Measurements from ENCODE around the gene LTBP3.

LTBP3 gene

DNA sequence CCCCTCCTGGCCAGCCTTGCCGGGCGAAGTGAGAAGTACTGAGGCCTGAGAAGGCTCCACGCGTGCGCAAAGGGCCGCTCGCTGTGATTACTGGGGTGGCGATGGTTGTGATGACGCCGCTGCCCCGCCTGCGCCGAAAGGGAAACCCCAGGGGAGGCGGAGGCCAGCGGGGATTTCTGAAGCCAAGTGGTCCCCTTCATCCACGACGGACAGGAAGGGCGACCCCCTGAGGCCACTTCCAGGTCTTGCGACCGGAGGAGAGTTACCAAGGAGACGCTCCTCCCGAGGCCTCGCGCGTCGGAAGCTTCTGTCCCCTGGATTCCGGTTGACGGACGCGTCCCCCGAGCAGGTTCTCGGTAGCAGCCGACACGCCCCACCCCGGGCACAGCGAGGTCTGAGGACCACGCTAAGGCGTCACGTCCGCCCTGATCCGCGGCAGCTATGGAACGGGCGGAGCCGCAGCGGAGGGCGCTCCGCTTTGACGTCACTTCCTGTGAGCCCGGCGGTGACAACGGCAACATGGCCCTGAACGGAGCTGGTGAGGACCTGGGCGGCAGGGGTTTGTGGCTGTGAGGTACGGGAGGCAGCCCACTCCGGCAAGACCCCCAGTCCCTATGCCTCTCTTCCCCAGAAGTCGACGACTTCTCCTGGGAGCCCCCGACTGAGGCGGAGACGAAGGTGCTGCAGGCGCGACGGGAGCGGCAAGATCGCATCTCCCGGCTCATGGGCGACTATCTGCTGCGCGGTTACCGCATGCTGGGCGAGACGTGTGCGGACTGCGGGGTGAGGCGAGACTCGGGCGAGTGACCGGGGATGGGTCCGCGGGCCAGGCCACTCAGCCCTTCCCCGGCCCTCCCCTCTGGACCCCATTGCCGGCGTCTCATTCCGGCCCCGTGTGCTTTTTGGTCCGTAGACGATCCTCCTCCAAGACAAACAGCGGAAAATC is 12.1 kb upstream of the LTBP3 start, which contains the start of gene ZNRD2 (continued):
- no peak for TF ChIP-seq ZNF555 (tag by site-specific recombination; conservative IDR thresholded peaks at IDR 0.05)
- 0 out of 2 replicates have a peak, but pooled peaks have one; percentile 40 for TF ChIP-seq ZNF660 (tag by site-specific recombination; IDR thresholded peaks at IDR 0.05)
- TF ChIP-seq ZNF473 (tag by site-specific recombination; IDR thresholded peaks at IDR 0.05) = no peak
- TF ChIP-seq ZNF335 (tag by site-specific recombination; conservative IDR thresholded peaks at IDR 0.05) = peak; percentile 93
- peak; percentile 94 for TF ChIP-seq ZBTB21 (tag by site-specific recombination; IDR thresholded peaks at IDR 0.05)
- TF ChIP-seq KLF9 (tag by site-specific recombination; IDR thresholded peaks at IDR 0.05; ENCODE audit: low read depth) = peak; percentile 94; the same call in 1 of the 2 replicates
- peak; percentile 81 for TF ChIP-seq ZIC2 (tag by site-specific recombination; IDR thresholded peaks at IDR 0.05)
- TF ChIP-seq, protein P1, sequence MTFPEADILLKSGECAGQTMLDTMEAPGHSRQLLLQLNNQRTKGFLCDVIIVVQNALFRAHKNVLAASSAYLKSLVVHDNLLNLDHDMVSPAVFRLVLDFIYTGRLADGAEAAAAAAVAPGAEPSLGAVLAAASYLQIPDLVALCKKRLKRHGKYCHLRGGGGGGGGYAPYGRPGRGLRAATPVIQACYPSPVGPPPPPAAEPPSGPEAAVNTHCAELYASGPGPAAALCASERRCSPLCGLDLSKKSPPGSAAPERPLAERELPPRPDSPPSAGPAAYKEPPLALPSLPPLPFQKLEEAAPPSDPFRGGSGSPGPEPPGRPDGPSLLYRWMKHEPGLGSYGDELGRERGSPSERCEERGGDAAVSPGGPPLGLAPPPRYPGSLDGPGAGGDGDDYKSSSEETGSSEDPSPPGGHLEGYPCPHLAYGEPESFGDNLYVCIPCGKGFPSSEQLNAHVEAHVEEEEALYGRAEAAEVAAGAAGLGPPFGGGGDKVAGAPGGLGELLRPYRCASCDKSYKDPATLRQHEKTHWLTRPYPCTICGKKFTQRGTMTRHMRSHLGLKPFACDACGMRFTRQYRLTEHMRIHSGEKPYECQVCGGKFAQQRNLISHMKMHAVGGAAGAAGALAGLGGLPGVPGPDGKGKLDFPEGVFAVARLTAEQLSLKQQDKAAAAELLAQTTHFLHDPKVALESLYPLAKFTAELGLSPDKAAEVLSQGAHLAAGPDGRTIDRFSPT (tag by site-specific recombination; IDR thresholded peaks at IDR 0.05) = 0 out of 2 replicates have a peak, but pooled peaks have one; percentile 27
- TF ChIP-seq, protein P2, sequence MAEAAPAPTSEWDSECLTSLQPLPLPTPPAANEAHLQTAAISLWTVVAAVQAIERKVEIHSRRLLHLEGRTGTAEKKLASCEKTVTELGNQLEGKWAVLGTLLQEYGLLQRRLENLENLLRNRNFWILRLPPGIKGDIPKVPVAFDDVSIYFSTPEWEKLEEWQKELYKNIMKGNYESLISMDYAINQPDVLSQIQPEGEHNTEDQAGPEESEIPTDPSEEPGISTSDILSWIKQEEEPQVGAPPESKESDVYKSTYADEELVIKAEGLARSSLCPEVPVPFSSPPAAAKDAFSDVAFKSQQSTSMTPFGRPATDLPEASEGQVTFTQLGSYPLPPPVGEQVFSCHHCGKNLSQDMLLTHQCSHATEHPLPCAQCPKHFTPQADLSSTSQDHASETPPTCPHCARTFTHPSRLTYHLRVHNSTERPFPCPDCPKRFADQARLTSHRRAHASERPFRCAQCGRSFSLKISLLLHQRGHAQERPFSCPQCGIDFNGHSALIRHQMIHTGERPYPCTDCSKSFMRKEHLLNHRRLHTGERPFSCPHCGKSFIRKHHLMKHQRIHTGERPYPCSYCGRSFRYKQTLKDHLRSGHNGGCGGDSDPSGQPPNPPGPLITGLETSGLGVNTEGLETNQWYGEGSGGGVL (tag by site-specific recombination; IDR thresholded peaks at IDR 0.05) = peak; percentile 33; the same call in 1 of the 2 replicates
- TF ChIP-seq ZNF629 (tag by site-specific recombination; IDR thresholded peaks at IDR 0.05) = peak; percentile 98
- no peak for TF ChIP-seq ZNF416 (tag by site-specific recombination; IDR thresholded peaks at IDR 0.05)
- TF ChIP-seq, protein P3, sequence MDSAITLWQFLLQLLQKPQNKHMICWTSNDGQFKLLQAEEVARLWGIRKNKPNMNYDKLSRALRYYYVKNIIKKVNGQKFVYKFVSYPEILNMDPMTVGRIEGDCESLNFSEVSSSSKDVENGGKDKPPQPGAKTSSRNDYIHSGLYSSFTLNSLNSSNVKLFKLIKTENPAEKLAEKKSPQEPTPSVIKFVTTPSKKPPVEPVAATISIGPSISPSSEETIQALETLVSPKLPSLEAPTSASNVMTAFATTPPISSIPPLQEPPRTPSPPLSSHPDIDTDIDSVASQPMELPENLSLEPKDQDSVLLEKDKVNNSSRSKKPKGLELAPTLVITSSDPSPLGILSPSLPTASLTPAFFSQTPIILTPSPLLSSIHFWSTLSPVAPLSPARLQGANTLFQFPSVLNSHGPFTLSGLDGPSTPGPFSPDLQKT (IDR thresholded peaks at IDR 0.05; ENCODE audit: borderline replicate concordance, low read depth, low read length) = no peak
- TF ChIP-seq, protein P4, sequence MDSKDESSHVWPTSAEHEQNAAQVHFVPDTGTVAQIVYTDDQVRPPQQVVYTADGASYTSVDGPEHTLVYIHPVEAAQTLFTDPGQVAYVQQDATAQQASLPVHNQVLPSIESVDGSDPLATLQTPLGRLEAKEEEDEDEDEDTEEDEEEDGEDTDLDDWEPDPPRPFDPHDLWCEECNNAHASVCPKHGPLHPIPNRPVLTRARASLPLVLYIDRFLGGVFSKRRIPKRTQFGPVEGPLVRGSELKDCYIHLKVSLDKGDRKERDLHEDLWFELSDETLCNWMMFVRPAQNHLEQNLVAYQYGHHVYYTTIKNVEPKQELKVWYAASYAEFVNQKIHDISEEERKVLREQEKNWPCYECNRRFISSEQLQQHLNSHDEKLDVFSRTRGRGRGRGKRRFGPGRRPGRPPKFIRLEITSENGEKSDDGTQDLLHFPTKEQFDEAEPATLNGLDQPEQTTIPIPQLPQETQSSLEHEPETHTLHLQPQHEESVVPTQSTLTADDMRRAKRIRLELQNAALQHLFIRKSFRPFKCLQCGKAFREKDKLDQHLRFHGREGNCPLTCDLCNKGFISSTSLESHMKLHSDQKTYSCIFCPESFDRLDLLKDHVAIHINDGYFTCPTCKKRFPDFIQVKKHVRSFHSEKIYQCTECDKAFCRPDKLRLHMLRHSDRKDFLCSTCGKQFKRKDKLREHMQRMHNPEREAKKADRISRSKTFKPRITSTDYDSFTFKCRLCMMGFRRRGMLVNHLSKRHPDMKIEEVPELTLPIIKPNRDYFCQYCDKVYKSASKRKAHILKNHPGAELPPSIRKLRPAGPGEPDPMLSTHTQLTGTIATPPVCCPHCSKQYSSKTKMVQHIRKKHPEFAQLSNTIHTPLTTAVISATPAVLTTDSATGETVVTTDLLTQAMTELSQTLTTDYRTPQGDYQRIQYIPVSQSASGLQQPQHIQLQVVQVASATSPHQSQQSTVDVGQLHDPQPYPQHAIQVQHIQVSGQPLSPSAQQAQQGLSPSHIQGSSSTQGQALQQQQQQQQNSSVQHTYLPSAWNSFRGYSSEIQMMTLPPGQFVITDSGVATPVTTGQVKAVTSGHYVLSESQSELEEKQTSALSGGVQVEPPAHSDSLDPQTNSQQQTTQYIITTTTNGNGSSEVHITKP (tag by site-specific recombination; IDR thresholded peaks at IDR 0.05) = peak; percentile 93
- TF ChIP-seq ZNF501 (tag by site-specific recombination; IDR thresholded peaks at IDR 0.05) = peak; percentile 89
- TF ChIP-seq, protein P5, sequence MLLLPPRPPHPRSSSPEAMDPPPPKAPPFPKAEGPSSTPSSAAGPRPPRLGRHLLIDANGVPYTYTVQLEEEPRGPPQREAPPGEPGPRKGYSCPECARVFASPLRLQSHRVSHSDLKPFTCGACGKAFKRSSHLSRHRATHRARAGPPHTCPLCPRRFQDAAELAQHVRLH (tag by site-specific recombination; IDR thresholded peaks at IDR 0.05) = peak; percentile 95
- TF ChIP-seq ZNF155 (tag by site-specific recombination; IDR thresholded peaks at IDR 0.05) = no peak
- no peak for TF ChIP-seq ZBTB7A (tag by site-specific recombination; IDR thresholded peaks at IDR 0.05; ENCODE audit: low read depth)
- TF ChIP-seq GLIS2 (tag by site-specific recombination; IDR thresholded peaks at IDR 0.05) = peak; percentile 97
- peak; percentile 61 for TF ChIP-seq ZBTB48 (tag by site-specific recombination; IDR thresholded peaks at IDR 0.05)
- peak; percentile 82; the same call in 1 of the 2 replicates for TF ChIP-seq YY1 (tag by site-specific recombination; IDR thresholded peaks at IDR 0.05)
- TF ChIP-seq, protein P6, sequence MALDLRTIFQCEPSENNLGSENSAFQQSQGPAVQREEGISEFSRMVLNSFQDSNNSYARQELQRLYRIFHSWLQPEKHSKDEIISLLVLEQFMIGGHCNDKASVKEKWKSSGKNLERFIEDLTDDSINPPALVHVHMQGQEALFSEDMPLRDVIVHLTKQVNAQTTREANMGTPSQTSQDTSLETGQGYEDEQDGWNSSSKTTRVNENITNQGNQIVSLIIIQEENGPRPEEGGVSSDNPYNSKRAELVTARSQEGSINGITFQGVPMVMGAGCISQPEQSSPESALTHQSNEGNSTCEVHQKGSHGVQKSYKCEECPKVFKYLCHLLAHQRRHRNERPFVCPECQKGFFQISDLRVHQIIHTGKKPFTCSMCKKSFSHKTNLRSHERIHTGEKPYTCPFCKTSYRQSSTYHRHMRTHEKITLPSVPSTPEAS (tag by site-specific recombination; IDR thresholded peaks at IDR 0.05) = no peak
- peak; percentile 84 for TF ChIP-seq KLF16 (tag by site-specific recombination; IDR thresholded peaks at IDR 0.05)
- TF ChIP-seq ZNF560 (tag by site-specific recombination; IDR thresholded peaks at IDR 0.05; ENCODE audit: borderline replicate concordance) = no peak
- TF ChIP-seq PRDM1 (tag by site-specific recombination; IDR thresholded peaks at IDR 0.05) = 0 out of 2 replicates have a peak, but pooled peaks have one; percentile 8
- peak; percentile 94 for TF ChIP-seq SP2 (tag by site-specific recombination; IDR thresholded peaks at IDR 0.05)
- no peak for TF ChIP-seq GLI2 (tag by site-specific recombination; IDR thresholded peaks at IDR 0.05; ENCODE audit: borderline replicate concordance, low read depth)
- TF ChIP-seq, protein P7, sequence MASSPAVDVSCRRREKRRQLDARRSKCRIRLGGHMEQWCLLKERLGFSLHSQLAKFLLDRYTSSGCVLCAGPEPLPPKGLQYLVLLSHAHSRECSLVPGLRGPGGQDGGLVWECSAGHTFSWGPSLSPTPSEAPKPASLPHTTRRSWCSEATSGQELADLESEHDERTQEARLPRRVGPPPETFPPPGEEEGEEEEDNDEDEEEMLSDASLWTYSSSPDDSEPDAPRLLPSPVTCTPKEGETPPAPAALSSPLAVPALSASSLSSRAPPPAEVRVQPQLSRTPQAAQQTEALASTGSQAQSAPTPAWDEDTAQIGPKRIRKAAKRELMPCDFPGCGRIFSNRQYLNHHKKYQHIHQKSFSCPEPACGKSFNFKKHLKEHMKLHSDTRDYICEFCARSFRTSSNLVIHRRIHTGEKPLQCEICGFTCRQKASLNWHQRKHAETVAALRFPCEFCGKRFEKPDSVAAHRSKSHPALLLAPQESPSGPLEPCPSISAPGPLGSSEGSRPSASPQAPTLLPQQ (tag by site-specific recombination; IDR thresholded peaks at IDR 0.05) = peak; percentile 87

Measured in HEK293 (cell line).